A673 (cell line): Measurements from ENCODE around the gene NFATC3.

Source experiments
- CTCF ChIP-seq: fragments of 300-800, 200-600 bp; sonication (generic); conservative IDR thresholded peaks from 2 replicates; pipeline ENCODE4 v1.5.1; 2017; ENCODE audit warnings: low read depth, mild to moderate bottlenecking, antibody characterized with exemption, low read length, moderate library complexity, mixed read lengths
- EZH2 ChIP-seq: fragments of 200-600 bp; sonication (generic); IDR thresholded peaks from 2 replicates; pipeline ENCODE4 v1.6.1; 2017; ENCODE audit warnings: borderline replicate concordance, low read depth, mild to moderate bottlenecking, mixed read lengths, antibody characterized with exemption, low read length; ENCODE audit not compliant: poor library complexity, severe bottlenecking

GRCh38 chr16:68230956-68231355, 145.8 kb downstream of the NFATC3 start:
- TF ChIP-seq CTCF (no peak), EZH2 (no peak)
